ENCODE data around the gene FXYD5. TPM values are rescaled to one million over a fixed set of nuclear protein-coding genes. Genes with fewer than 3 reads are reported as not detected.

Gene FXYD5
- total RNA-seq, 2 donors from 2014 or later = 24.0 to 29.6 TPM

DNA sequence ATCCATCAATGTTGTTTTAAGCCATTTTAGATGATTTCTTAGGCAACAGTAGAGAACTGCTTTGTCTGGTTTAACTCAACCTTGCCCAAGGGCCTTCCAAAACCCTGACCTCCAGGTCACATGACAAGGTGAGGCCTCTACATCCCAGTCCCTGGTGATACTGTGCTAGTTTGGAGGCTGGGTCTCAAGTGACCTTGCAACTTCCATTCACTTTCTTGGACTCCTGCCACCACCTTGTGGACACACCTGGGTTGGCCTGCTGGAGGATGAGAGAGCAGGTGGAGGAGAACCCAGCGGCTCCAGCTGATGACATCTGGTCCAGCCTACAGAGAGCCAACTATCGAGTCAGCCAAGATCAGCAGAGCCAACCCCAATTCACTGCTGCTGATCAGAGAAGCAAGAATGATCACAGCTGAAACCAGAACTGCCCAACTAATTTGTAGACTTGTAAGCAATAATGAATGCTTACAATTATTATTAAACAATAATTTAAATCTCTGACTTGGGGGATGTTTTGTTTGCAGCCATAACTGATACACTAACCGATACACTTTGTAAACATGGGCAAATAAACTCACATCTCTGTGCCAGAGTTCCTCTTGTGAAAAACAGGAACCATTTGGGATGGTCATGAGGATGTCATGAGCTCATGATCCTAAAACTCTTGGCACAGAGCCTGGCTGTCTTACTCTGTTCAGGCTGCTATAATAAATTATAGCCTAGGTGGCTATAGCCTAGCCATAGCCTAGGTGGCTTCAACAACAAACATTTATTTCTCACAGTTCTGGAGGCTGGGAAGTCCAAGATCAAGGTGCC, 62.5 kb downstream of the FXYD5 start:
- H3K9me3 ChIP-seq (ENCODE audit: control insufficient read depth, low read length) = peaks cover 17% of the 10 kb centered on the region
- peaks cover 4% of the 10 kb centered on the region for H3K27me3 Mint-ChIP-seq (ENCODE audit: insufficient read depth)
- H3K4me3 ChIP-seq (ENCODE audit: low read length) = no peak overlapping the region
- no peaks in the 10 kb centered on the region for H3K36me3 Mint-ChIP-seq (ENCODE audit: low read depth)
- peak; percentile 68 for DNase-seq
- no peaks in the 10 kb centered on the region for H3K27me3 ChIP-seq (ENCODE audit: control insufficient read depth, insufficient read depth, low read length, poor library complexity, severe bottlenecking)
- H3K36me3 ChIP-seq (ENCODE audit: control insufficient read depth, insufficient read depth, low read length) = no peaks in the 10 kb centered on the region
- H3K4me1 ChIP-seq (ENCODE audit: control insufficient read depth, insufficient read depth, low read length) = no peaks in the 10 kb centered on the region
- no peak overlapping the region for H3K27ac Mint-ChIP-seq
- TF ChIP-seq, protein P1, sequence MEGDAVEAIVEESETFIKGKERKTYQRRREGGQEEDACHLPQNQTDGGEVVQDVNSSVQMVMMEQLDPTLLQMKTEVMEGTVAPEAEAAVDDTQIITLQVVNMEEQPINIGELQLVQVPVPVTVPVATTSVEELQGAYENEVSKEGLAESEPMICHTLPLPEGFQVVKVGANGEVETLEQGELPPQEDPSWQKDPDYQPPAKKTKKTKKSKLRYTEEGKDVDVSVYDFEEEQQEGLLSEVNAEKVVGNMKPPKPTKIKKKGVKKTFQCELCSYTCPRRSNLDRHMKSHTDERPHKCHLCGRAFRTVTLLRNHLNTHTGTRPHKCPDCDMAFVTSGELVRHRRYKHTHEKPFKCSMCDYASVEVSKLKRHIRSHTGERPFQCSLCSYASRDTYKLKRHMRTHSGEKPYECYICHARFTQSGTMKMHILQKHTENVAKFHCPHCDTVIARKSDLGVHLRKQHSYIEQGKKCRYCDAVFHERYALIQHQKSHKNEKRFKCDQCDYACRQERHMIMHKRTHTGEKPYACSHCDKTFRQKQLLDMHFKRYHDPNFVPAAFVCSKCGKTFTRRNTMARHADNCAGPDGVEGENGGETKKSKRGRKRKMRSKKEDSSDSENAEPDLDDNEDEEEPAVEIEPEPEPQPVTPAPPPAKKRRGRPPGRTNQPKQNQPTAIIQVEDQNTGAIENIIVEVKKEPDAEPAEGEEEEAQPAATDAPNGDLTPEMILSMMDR (conservative IDR thresholded peaks at IDR 0.05) = peak; percentile 63
- H3K4me3 Mint-ChIP-seq = no peak overlapping the region
- H3K9ac ChIP-seq (ENCODE audit: extremely low read depth, low read length, poor library complexity, severe bottlenecking) = no peak overlapping the region
- H3K4me1 Mint-ChIP-seq = no peaks in the 10 kb centered on the region
- 70 to 77% methylated on average over 2 to 3 of the region's 3 CpGs for WGBS, 2 experiments (ENCODE audit: insufficient coverage in 1 of 2, insufficient read length in 1 of 2)
- peaks cover 28% of the 10 kb centered on the region for H3K9me3 Mint-ChIP-seq
- H3K27ac ChIP-seq (ENCODE audit: low read depth, low read length) = no peak overlapping the region

DNA sequence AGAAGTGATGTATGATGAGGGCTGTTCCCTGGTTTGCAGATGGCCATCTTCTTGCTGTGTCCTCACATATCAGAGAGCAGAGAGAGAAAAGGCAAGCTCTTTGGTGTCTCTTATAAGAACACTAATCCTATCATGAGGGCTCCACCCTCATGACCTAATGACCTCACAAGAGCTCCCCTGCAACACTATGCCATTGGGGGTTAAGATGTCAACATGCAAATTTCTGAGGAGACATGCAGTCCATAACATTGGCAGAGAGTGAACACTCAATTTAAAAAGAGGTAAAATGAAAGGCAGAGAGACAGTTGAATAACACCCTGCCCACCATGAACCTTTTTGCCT, 63.1 kb downstream of the FXYD5 start:
- no peak overlapping the region for H3K4me3 Mint-ChIP-seq
- H3K4me3 ChIP-seq (ENCODE audit: low read length) = no peak overlapping the region
- no peak for DNase-seq
- no peaks in the 10 kb centered on the region for H3K4me1 Mint-ChIP-seq
- H3K9me3 Mint-ChIP-seq = peaks cover 30% of the 10 kb centered on the region
- H3K36me3 Mint-ChIP-seq (ENCODE audit: low read depth) = no peaks in the 10 kb centered on the region
- peaks cover 17% of the 10 kb centered on the region for H3K9me3 ChIP-seq (ENCODE audit: control insufficient read depth, low read length)
- H3K27ac Mint-ChIP-seq = no peak overlapping the region
- no peaks in the 10 kb centered on the region for H3K36me3 ChIP-seq (ENCODE audit: control insufficient read depth, insufficient read depth, low read length)
- H3K27me3 ChIP-seq (ENCODE audit: control insufficient read depth, insufficient read depth, low read length, poor library complexity, severe bottlenecking) = no peaks in the 10 kb centered on the region
- peaks cover 4% of the 10 kb centered on the region for H3K27me3 Mint-ChIP-seq (ENCODE audit: insufficient read depth)
- H3K27ac ChIP-seq (ENCODE audit: low read depth, low read length) = no peak overlapping the region
- TF ChIP-seq, protein P1 (conservative IDR thresholded peaks at IDR 0.05) = no peak
- H3K4me1 ChIP-seq (ENCODE audit: control insufficient read depth, insufficient read depth, low read length) = no peaks in the 10 kb centered on the region
- no peak overlapping the region for H3K9ac ChIP-seq (ENCODE audit: extremely low read depth, low read length, poor library complexity, severe bottlenecking)

DNA sequence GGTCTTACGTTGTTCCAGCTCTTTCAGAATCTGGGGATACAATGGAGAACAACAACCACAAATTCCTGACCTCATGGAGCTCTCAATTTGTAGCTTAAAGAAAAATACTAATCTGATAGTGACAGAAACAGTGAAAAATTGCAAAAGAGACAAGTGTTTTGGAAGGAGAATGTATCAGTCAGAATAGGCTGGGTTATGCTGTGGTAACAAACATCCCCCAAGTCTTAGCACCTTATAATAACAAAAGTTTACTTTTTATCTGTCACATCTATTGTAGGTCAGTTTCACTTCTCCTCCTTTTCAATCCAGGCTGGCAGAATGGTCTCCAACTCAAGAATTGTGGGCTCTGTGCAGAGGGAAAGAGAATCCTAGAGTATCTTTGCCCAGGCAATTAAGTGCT, 64.5 kb downstream of the FXYD5 start:
- TF ChIP-seq, protein P1 (conservative IDR thresholded peaks at IDR 0.05) = no peak
- Histone ChIP-seq H3K36me3 (ENCODE audit: control insufficient read depth, insufficient read depth, low read length) (no peaks in the 10 kb centered on the region), H3K27me3 (ENCODE audit: control insufficient read depth, insufficient read depth, low read length, poor library complexity, severe bottlenecking) (no peaks in the 10 kb centered on the region), H3K9me3 (ENCODE audit: control insufficient read depth, low read length) (peaks cover 17% of the 10 kb centered on the region), H3K9ac (ENCODE audit: extremely low read depth, low read length, poor library complexity, severe bottlenecking) (no peak overlapping the region), H3K27ac (ENCODE audit: low read depth, low read length) (no peak overlapping the region), H3K4me3 (ENCODE audit: low read length) (no peak overlapping the region), H3K4me1 (ENCODE audit: control insufficient read depth, insufficient read depth, low read length) (no peaks in the 10 kb centered on the region)
- no peak overlapping the region for H3K27ac Mint-ChIP-seq
- no peak overlapping the region for H3K4me3 Mint-ChIP-seq
- H3K36me3 Mint-ChIP-seq (ENCODE audit: low read depth) = no peaks in the 10 kb centered on the region
- H3K4me1 Mint-ChIP-seq = no peaks in the 10 kb centered on the region
- H3K27me3 Mint-ChIP-seq (ENCODE audit: insufficient read depth) = peaks cover 9% of the 10 kb centered on the region
- WGBS, 2 experiments (ENCODE audit: insufficient coverage in 1 of 2, insufficient read length in 1 of 2) = 95% methylated on average over 1 of the region's 1 CpG; no CpG with 5 or more reads in 1 of the 2 experiments
- H3K9me3 Mint-ChIP-seq = peaks cover 34% of the 10 kb centered on the region
- DNase-seq = no peak

Other genes with a start within 250 kb of the FXYD5 start
- 1 to 10 TPM; 4.6 to 6.8 TPM for gene ZNF30, start 227.8 kb upstream of the FXYD5 start, total RNA-seq
- 10 to 100 TPM; 30.2 to 32.1 TPM for gene ZNF792, start 190.5 kb upstream of the FXYD5 start, total RNA-seq
- 100 to 1,000 TPM; 115 to 137 TPM for gene GRAMD1A, start 154.4 kb upstream of the FXYD5 start, total RNA-seq
- 1 to 10 TPM; 1.4 to 1.5 TPM for gene SCN1B, start 124.3 kb upstream of the FXYD5 start, total RNA-seq
- 10 to 100 TPM; 29.0 to 49.6 TPM for gene HPN, start 113.0 kb upstream of the FXYD5 start, total RNA-seq
- gene FXYD3, start 38.9 kb upstream of the FXYD5 start, total RNA-seq = not detected
- gene LGI4, start 19.7 kb upstream of the FXYD5 start, total RNA-seq = under 1 TPM; 0.27 to 0.37 TPM
- under 1 TPM in 1 of 2 donors, not detected in 1; 0.75 TPM for gene FXYD1, start 15.9 kb upstream of the FXYD5 start, total RNA-seq
- 1 to 10 TPM in 1 of 2 donors, not detected in 1; 1.1 TPM for gene FXYD7, start 11.5 kb upstream of the FXYD5 start, total RNA-seq
- not detected for gene FAM187B, start 74.0 kb downstream of the FXYD5 start, total RNA-seq
- gene LSR, start 94.3 kb downstream of the FXYD5 start, total RNA-seq = 100 to 1,000 TPM; 112 to 170 TPM
- gene USF2, start 114.2 kb downstream of the FXYD5 start, total RNA-seq = 100 to 1,000 TPM; 111 to 121 TPM
- 1 to 10 TPM in 1 of 2 donors, under 1 TPM in 1; 0.35 to 1.3 TPM for gene HAMP, start 127.8 kb downstream of the FXYD5 start, total RNA-seq
- gene MAG, start 137.4 kb downstream of the FXYD5 start, total RNA-seq = not detected
- gene CD22, start 174.5 kb downstream of the FXYD5 start, total RNA-seq = not detected
- gene FFAR1, start 193.2 kb downstream of the FXYD5 start, total RNA-seq = not detected
- gene FFAR3, start 203.7 kb downstream of the FXYD5 start, total RNA-seq = not detected
- gene GPR42, start 216.3 kb downstream of the FXYD5 start, total RNA-seq = not detected